T-cell (primary cell): Measurements from ENCODE around the gene DAPL1. TPM values are rescaled to one million over a fixed set of nuclear protein-coding genes. Genes with fewer than 3 reads are reported as not detected.

ENCODE experiments used
- ATAC-seq, 4 experiments: fragments of 200-7000 bp in 3 of 4; fragments of 150-1000 bp in 1 of 4; cut with Tn5 transposase; replicated peaks in 1 of 4; 1 replicate in 3 of 4; 2 replicates in 1 of 4; pipeline ENCODE4 v1.10.0; 2021; ENCODE audit warnings: moderate library complexity in 3 of 4, mild to moderate bottlenecking in 2 of 4, moderate number of reproducible peaks in 1 of 4
- CTCF ChIA-PET, 2 donors: fragments of 300-600 bp; sonication (Branson Sonifier 250); formaldehyde crosslinking; loops; one replicate each; lab custom pipeline; 2022; ENCODE audit warnings: antibody characterized with exemption in 2 of 2; lab: Charles Lee
- POLR2A ChIA-PET, 2 donors: fragments of 300-600 bp; sonication (Branson Sonifier 250); formaldehyde crosslinking; loops; one replicate each; lab custom pipeline; 2022; ENCODE audit warnings: antibody characterized with exemption in 2 of 2; lab: Charles Lee
- DNase-seq, 35 experiments: peaks; one replicate each; pipeline versions ENCODE4 v3.0.0 to v3.0.0-alpha.2; 2013 to 2023
- H3K27ac ChIP-seq: one replicate; pipeline ENCODE4 v1.5.1; 2013; ENCODE audit warnings: low read length
- H3K27me3 ChIP-seq, 2 experiments: replicated peaks in 1 of 2; 1 replicate in 1 of 2; 2 replicates in 1 of 2; pipeline versions ENCODE4 v1.6.1 to v1.7.0; 2013; ENCODE audit warnings: low read length in 1 of 2, mixed read lengths in 1 of 2; ENCODE audit not compliant: control insufficient read depth in 2 of 2, insufficient read depth in 2 of 2; ENCODE audit errors: extremely low read depth in 1 of 2
- H3K36me3 ChIP-seq, 2 donors: 1 replicate in 1 of 2; 2 replicates in 1 of 2; pipeline versions ENCODE4 v1.6.1 to v1.7.0; 2013; ENCODE audit warnings: low read length in 1 of 2; ENCODE audit not compliant: control insufficient read depth in 2 of 2, insufficient read depth in 1 of 2; ENCODE audit errors: extremely low read depth in 1 of 2
- H3K4me1 ChIP-seq, 2 experiments: 1 replicate in 1 of 2; 2 replicates in 1 of 2; pipeline versions ENCODE4 v1.6.1 to v1.7.0; 2013; ENCODE audit warnings: low read length in 2 of 2, mixed read lengths in 1 of 2; ENCODE audit not compliant: insufficient read depth in 2 of 2, control insufficient read depth in 1 of 2; ENCODE audit errors: extremely low read depth in 1 of 2
- H3K4me3 ChIP-seq, 2 donors: 1 replicate in 1 of 2; 2 replicates in 1 of 2; pipeline versions ENCODE4 v1.5.1 to v1.7.0; 2013; ENCODE audit warnings: mild to moderate bottlenecking in 2 of 2, low read length in 1 of 2, moderate library complexity in 1 of 2; ENCODE audit not compliant: control insufficient read depth in 1 of 2; ENCODE audit errors: extremely low read depth in 1 of 2
- H3K9me3 ChIP-seq: 2 replicates; pipeline ENCODE4 v1.7.0; 2013
- H3K27ac Mint-ChIP-seq, 2 donors: one replicate each; pipeline ENCODE4 v1.8.0; 2020 to 2021; ENCODE audit warnings: mild to moderate bottlenecking in 2 of 2, mixed read lengths in 2 of 2
- H3K27me3 Mint-ChIP-seq, 2 donors: one replicate each; pipeline ENCODE4 v1.8.0; 2021 to 2022; ENCODE audit warnings: mixed read lengths in 2 of 2
- H3K36me3 Mint-ChIP-seq: one replicate; pipeline ENCODE4 v1.8.0; 2021; ENCODE audit warnings: mixed read lengths
- H3K4me1 Mint-ChIP-seq, 3 donors: one replicate each; pipeline ENCODE4 v1.8.0; 2020 to 2022; ENCODE audit warnings: mixed read lengths in 3 of 3, mild to moderate bottlenecking in 1 of 3
- H3K4me3 Mint-ChIP-seq, 3 donors: one replicate each; pipeline ENCODE4 v1.8.0; 2020 to 2022; ENCODE audit warnings: mild to moderate bottlenecking in 3 of 3, mixed read lengths in 3 of 3, moderate library complexity in 3 of 3
- H3K9me3 Mint-ChIP-seq, 3 donors: one replicate each; pipeline ENCODE4 v1.8.0; 2020 to 2022; ENCODE audit warnings: mixed read lengths in 3 of 3
- WGBS: methylation state at CpG from one replicate; pipeline ENCODE4 v1.1.5; 2013; ENCODE audit warnings: missing lambda C conversion rate; ENCODE audit not compliant: insufficient coverage; 5-methylcytosine and 5-hydroxymethylcytosine counted together
- total RNA-seq, 35 experiments: library from RNA in 6 of 35; stranded (reverse) in 6 of 35; fragments of 120-200 nt in 1 of 35; gene quantifications; one replicate each; pipeline versions ENCODE4 v1.2.1 to v1.2.4 and lab custom pipeline; 2013 to 2026

Gene DAPL1
- total RNA-seq, 5 donors from 2014 or later (not counting 1 experiment from before 2014, with no cell fraction given) = not detected

DNA sequence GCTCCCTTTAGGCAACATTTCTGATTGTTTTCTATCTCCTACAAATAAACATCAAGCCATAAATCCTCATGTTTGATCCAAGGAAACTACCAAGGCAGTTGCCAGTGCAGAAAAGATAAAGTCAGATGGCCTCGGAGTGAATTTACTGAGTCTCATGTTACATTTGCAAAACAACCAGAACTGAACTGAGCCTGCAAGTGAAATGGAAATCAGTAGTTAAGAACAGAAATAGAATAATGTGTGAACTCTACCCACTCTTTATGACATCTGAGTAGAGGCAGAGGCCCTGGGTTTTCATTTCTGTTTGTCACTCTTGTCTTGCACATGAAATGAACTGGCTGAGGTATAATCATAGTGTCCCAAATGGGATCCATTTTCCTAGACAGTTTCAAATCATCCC is 20.4 kb upstream of the DAPL1 start:
- ChIA-PET POLR2A (no interaction called here), CTCF (no interaction called here)
- H3K27me3 Mint-ChIP-seq = no peaks in the 10 kb centered on the region
- no peaks in the 10 kb centered on the region for H3K4me1 Mint-ChIP-seq
- WGBS = no CpG with 5 or more reads among the region's 1 CpG
- H3K4me1 ChIP-seq = no peaks in the 10 kb centered on the region
- H3K4me3 Mint-ChIP-seq = no peak overlapping the region
- no peaks in the 10 kb centered on the region for H3K9me3 Mint-ChIP-seq
- H3K36me3 ChIP-seq = no peaks in the 10 kb centered on the region
- H3K36me3 Mint-ChIP-seq = no peaks in the 10 kb centered on the region
- no peak overlapping the region for H3K27ac Mint-ChIP-seq
- ATAC-seq (no peak), DNase-seq (no peak)
- H3K27ac ChIP-seq = no peak overlapping the region
- H3K4me3 ChIP-seq = no peak overlapping the region
- H3K27me3 ChIP-seq = peaks cover 0 to 3% of the 10 kb centered on the region in 2 experiments
- no peaks in the 10 kb centered on the region for H3K9me3 ChIP-seq

DNA sequence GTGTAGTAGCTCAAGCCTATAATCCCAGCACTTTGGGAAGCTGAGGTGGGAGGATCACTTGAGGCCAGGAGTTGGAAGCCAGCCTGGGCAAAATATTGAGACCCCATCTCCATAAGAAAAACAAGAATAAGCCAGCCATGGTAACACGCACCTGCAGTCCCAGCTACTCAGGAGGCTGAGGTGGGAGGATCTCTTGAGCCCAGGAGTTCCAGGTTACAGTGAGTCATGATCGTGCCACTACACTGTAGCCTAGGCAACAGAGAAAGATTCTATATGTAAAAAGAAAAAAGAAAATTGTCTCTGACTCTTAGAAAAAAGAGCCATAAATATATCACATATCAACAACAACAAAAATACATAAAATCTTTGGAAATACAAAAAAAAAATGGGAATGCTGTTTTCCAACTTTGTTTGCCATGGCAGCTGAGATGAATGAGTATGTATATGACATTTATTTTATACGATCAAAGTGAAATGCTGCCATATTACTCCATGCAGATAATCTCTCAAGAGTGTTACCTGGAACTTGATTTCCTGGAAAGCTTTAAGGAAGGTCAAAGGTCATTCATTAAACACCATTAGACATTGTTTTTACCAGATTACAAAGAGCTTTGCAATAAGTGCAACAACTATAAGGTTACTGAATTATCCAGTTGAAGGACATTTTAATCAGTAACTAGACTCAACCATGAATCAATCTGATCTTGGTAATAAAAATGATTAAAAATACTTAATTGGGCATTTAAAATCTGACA is 19.7 kb upstream of the DAPL1 start:
- Mint-ChIP-seq H3K27ac (no peak overlapping the region), H3K9me3 (no peaks in the 10 kb centered on the region), H3K27me3 (no peaks in the 10 kb centered on the region), H3K4me1 (no peaks in the 10 kb centered on the region), H3K36me3 (no peaks in the 10 kb centered on the region), H3K4me3 (no peak overlapping the region)
- DNase-seq (no peak), ATAC-seq (no peak)
- Histone ChIP-seq H3K4me3 (no peak overlapping the region), H3K36me3 (no peaks in the 10 kb centered on the region), H3K27me3 (peaks cover 0 to 3% of the 10 kb centered on the region in 2 experiments), H3K4me1 (no peaks in the 10 kb centered on the region), H3K9me3 (no peaks in the 10 kb centered on the region), H3K27ac (no peak overlapping the region)
- POLR2A ChIA-PET = interaction anchor here in 1 of 2 donors (0.7 kb wide), 1 partner anchor 498 kb away, joined by 3 read pairs; no protein-coding TSS in a partner anchor
- no CpG with 5 or more reads among the region's 3 CpGs for WGBS
- CTCF ChIA-PET = no interaction called here

DNA sequence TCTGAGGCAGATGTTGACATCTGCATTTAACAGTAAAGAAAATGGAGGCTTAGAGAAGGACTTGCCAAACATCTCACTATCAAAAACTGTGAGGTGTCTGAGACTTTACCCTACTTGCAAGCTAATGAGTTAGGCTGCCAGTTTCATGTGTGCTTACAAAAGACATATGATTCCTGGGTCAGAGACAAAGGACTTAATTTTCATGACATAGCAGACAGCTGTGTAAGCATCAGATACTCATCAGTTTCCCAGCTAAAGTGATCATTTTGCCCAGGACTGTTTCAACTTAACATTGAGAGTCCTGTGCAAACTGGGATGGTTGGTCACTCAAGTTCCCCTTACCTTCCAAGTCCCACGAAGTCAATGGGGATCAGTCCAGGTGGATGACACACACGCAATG is 18.9 kb upstream of the DAPL1 start:
- POLR2A ChIA-PET = no interaction called here
- Mint-ChIP-seq H3K27me3 (peaks cover 0 to 3% of the 10 kb centered on the region in 2 donors), H3K36me3 (no peaks in the 10 kb centered on the region), H3K27ac (no peak overlapping the region), H3K4me3 (no peak overlapping the region), H3K9me3 (peaks cover 0 to 5% (median 0%) of the 10 kb centered on the region in 3 donors), H3K4me1 (no peaks in the 10 kb centered on the region)
- H3K36me3 ChIP-seq = no peaks in the 10 kb centered on the region
- 75% methylated on average over 2 of the region's 2 CpGs for WGBS
- H3K9me3 ChIP-seq = no peaks in the 10 kb centered on the region
- H3K4me3 ChIP-seq = no peak overlapping the region
- ATAC-seq (no peak), DNase-seq (no peak)
- H3K4me1 ChIP-seq = no peaks in the 10 kb centered on the region
- no peak overlapping the region for H3K27ac ChIP-seq
- peaks cover 0 to 3% of the 10 kb centered on the region in 2 experiments for H3K27me3 ChIP-seq
- CTCF ChIA-PET = no interaction called here

DNA sequence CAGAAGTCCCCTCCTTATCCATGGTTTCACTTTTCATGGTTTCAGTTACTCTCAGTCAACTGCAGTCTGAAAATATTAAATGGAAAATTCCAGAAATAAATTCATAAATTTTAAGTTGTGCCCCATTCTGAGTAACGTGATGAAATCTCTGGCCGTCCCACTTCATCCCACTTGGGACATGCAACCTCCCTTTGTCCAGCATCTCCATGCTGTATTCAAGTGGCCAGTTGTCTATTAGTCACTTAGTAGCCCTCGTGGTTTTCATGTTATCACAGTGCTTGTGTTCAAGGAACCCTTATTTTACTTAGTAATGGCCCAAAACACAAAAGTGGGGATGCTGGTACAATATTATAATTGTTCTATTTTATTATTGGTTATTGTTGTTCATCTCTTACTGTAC is 18.0 kb upstream of the DAPL1 start:
- peaks cover 0 to 5% (median 0%) of the 10 kb centered on the region in 3 donors for H3K9me3 Mint-ChIP-seq
- POLR2A ChIA-PET = no interaction called here
- Histone ChIP-seq H3K4me3 (no peak overlapping the region), H3K4me1 (no peaks in the 10 kb centered on the region), H3K36me3 (no peaks in the 10 kb centered on the region), H3K9me3 (no peaks in the 10 kb centered on the region), H3K27ac (no peak overlapping the region), H3K27me3 (peaks cover 0 to 3% of the 10 kb centered on the region in 2 experiments)
- no peaks in the 10 kb centered on the region for H3K36me3 Mint-ChIP-seq
- WGBS = 93% methylated on average over 2 of the region's 3 CpGs
- no peaks in the 10 kb centered on the region for H3K4me1 Mint-ChIP-seq
- no peak for ATAC-seq
- no peak for DNase-seq
- H3K4me3 Mint-ChIP-seq = no peak overlapping the region
- CTCF ChIA-PET = no interaction called here
- H3K27ac Mint-ChIP-seq = no peak overlapping the region
- peaks cover 0 to 5% of the 10 kb centered on the region in 2 donors for H3K27me3 Mint-ChIP-seq

DNA sequence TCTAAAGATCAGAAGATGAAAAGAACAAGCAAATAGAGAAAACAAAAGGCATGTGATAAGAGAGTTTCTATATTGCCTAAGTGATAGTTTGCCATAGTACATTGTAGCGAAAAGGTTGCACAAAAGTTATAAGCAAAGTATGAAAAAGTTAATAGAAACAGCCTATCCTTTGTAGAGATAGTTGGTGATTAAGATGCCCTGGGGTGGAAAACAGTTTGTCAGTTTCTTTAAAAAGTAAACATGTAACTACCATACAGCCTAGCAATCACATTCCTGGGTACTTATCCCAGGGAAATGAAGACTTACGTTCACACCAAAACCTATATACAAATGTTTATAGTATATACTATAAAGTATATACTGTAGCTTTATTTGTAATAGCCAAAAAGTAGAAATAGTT is 16.9 kb upstream of the DAPL1 start:
- ATAC-seq = no peak
- Histone ChIP-seq H3K27me3 (peaks cover 0 to under 1% of the 10 kb centered on the region in 2 experiments), H3K4me1 (no peaks in the 10 kb centered on the region), H3K4me3 (no peak overlapping the region), H3K9me3 (no peaks in the 10 kb centered on the region), H3K27ac (no peak overlapping the region), H3K36me3 (no peaks in the 10 kb centered on the region)
- no peak for DNase-seq
- Mint-ChIP-seq H3K9me3 (peaks cover 0 to 5% (median 0%) of the 10 kb centered on the region in 3 donors), H3K36me3 (no peaks in the 10 kb centered on the region), H3K4me1 (no peaks in the 10 kb centered on the region), H3K27ac (no peak overlapping the region), H3K4me3 (no peak overlapping the region), H3K27me3 (peaks cover 4 to 5% of the 10 kb centered on the region in 2 donors)
- ChIA-PET POLR2A (no interaction called here), CTCF (no interaction called here)
- no CpG with 5 or more reads among the region's 2 CpGs for WGBS

DNA sequence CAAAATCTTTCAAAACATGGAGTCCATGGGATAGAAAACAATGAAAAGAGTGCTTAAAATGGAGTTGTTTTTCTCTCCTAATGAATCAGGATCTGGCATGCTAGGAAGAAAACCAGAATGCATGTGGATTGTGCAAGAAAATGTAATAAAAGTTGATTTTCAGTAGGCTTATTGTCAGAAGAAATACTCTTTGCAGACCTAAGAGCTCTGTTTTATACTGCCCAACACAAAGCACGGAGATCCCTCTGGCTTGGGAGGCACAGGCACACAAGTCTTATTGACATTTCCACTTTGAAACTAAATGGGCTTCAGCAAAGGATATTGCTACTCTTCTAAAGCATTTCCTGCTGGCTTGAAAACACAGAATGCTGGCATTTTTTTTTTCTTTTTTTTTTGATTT is 15.5 kb upstream of the DAPL1 start:
- Mint-ChIP-seq H3K4me3 (no peak overlapping the region), H3K27ac (no peak overlapping the region), H3K27me3 (peaks cover 4 to 5% of the 10 kb centered on the region in 2 donors), H3K9me3 (peaks cover 0 to 5% (median 0%) of the 10 kb centered on the region in 3 donors), H3K36me3 (no peaks in the 10 kb centered on the region), H3K4me1 (no peaks in the 10 kb centered on the region)
- WGBS = 86% methylated on average over 1 of the region's 1 CpG
- ATAC-seq = no peak
- ChIA-PET CTCF (interaction anchor here in 1 of 2 donors (0.7 kb wide), 1 partner anchor 28 kb away, joined by 3 read pairs; no protein-coding TSS in a partner anchor), POLR2A (interaction anchor here in 1 of 2 donors (0.6 kb wide), 1 partner anchor 264 kb away, joined by 10 read pairs; no protein-coding TSS in a partner anchor)
- no peaks in the 10 kb centered on the region for H3K4me1 ChIP-seq
- no peak for DNase-seq
- H3K27me3 ChIP-seq = no peaks in the 10 kb centered on the region
- no peak overlapping the region for H3K4me3 ChIP-seq
- H3K36me3 ChIP-seq = no peaks in the 10 kb centered on the region
- H3K27ac ChIP-seq = no peak overlapping the region
- no peaks in the 10 kb centered on the region for H3K9me3 ChIP-seq
